ENCODE results near the gene ZNF621.

- TF ChIP-seq CTCF (IDR thresholded peaks at IDR 0.05) (no peak), POLR2A (IDR thresholded peaks at IDR 0.05) (no peak), POLR2AphosphoS5 (IDR thresholded peaks at IDR 0.05) (no peak)
Measured at GRCh38 chr3:40516201-40516600, 8.6 kb upstream of the ZNF621 start.
